OCI-LY1 (cell line): ENCODE results near the gene FHIT.

ENCODE experiments used
- EZH2 ChIP-seq: fragments of 200-600 bp; sonication (generic), shearing (Covaris generic); IDR thresholded peaks from 2 replicates; pipeline ENCODE4 v1.8.0; 2017; ENCODE audit warnings: borderline replicate concordance, mixed run types, mild to moderate bottlenecking, antibody characterized with exemption, low read length, moderate library complexity, mixed read lengths
- TF ChIP-seq, protein P1 (sequence below): fragments of 200-600 bp; sonication (generic), shearing (Covaris generic); IDR thresholded peaks from 2 replicates; pipeline ENCODE4 v1.5.1; 2017; ENCODE audit warnings: mild to moderate bottlenecking, antibody characterized with exemption, low read length, moderate library complexity, mixed read lengths

DNA sequence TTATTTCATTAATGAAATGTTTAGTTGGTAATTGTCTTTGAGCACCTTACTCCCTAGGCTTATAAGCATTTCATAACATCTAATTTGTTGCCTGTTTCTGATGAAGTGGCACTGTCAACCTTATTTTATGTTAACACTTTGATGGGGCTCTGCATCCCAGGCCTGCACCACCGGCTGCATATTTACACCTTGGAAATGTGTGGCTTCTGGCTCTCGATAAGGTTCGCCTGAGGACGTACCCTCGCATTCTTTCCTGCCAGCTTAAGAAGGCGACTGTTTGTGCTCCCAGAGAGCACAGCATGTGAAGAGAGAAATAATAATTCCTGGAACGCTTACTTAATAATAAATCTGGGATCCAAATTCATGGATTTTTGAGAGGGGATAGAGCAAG lies 1438.1 kb downstream of the FHIT start:
- TF ChIP-seq, protein P1, sequence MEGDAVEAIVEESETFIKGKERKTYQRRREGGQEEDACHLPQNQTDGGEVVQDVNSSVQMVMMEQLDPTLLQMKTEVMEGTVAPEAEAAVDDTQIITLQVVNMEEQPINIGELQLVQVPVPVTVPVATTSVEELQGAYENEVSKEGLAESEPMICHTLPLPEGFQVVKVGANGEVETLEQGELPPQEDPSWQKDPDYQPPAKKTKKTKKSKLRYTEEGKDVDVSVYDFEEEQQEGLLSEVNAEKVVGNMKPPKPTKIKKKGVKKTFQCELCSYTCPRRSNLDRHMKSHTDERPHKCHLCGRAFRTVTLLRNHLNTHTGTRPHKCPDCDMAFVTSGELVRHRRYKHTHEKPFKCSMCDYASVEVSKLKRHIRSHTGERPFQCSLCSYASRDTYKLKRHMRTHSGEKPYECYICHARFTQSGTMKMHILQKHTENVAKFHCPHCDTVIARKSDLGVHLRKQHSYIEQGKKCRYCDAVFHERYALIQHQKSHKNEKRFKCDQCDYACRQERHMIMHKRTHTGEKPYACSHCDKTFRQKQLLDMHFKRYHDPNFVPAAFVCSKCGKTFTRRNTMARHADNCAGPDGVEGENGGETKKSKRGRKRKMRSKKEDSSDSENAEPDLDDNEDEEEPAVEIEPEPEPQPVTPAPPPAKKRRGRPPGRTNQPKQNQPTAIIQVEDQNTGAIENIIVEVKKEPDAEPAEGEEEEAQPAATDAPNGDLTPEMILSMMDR = no peak
- TF ChIP-seq EZH2 = no peak
